B cell (primary cell): Measurements from ENCODE around the gene CCNF.

Experiments used
- CTCF ChIP-seq: fragments of 200-600 bp; IDR thresholded peaks from one replicate; pipeline ENCODE4 v1.8.0; 2022; ENCODE audit warnings: antibody characterized with exemption, mild to moderate bottlenecking
- EZH2 ChIP-seq: IDR thresholded peaks from 2 replicates; pipeline ENCODE4 v1.6.1; 2012; ENCODE audit warnings: borderline replicate concordance, low read depth, mild to moderate bottlenecking, moderate library complexity, low read length; ENCODE audit not compliant: insufficient read depth, poor library complexity, severe bottlenecking

GRCh38 chr16:2481676-2482075 lies 52.4 kb downstream of the CCNF start:
- TF ChIP-seq CTCF = no peak
- TF ChIP-seq EZH2 = no peak
